Inflammatory macrophage treated with lipopolysaccharide for 1 hour (primary cell): Measurements from ENCODE around the gene CDHR3.
A peak's percentile ranks its signal among the peaks of the same experiment; 100 is the strongest.
"Not testable (repeated sequence)": the region's sequence is repeated elsewhere in the genome, so short reads cannot be mapped to it uniquely, and the experiment has no call there.

ENCODE experiments used
- DNase-seq, 2 donors: peaks; one replicate each; pipeline ENCODE4 v3.0.0-alpha.2; 2020 to 2022

CDHR3 gene, protein sequence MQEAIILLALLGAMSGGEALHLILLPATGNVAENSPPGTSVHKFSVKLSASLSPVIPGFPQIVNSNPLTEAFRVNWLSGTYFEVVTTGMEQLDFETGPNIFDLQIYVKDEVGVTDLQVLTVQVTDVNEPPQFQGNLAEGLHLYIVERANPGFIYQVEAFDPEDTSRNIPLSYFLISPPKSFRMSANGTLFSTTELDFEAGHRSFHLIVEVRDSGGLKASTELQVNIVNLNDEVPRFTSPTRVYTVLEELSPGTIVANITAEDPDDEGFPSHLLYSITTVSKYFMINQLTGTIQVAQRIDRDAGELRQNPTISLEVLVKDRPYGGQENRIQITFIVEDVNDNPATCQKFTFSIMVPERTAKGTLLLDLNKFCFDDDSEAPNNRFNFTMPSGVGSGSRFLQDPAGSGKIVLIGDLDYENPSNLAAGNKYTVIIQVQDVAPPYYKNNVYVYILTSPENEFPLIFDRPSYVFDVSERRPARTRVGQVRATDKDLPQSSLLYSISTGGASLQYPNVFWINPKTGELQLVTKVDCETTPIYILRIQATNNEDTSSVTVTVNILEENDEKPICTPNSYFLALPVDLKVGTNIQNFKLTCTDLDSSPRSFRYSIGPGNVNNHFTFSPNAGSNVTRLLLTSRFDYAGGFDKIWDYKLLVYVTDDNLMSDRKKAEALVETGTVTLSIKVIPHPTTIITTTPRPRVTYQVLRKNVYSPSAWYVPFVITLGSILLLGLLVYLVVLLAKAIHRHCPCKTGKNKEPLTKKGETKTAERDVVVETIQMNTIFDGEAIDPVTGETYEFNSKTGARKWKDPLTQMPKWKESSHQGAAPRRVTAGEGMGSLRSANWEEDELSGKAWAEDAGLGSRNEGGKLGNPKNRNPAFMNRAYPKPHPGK

GRCh38 chr7:105963038-105963667, at the start of gene CDHR3:
Gene CDHR3 (plus strand): TSS chr7:105963264. CDS start chr7:105963319, 55 bp downstream.
- no peak for DNase-seq

DNA sequence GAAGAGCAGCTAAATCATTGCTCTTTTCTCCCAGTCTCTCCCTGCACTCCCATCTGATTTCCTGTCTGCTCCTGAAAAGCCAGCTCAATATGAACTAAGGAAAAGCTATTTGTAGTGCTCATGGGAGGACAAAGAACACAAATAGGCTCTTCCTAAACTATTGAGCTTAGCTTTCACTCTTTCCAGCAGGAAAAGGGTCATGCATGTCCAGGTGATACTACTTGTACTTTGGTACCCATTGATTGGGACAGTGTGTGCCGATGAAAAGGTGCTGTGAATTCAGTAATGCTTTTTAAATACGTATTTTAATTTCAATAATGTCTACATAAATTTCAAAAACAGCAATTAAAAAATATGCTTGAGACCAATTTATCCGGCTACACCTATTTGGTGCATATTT, 49.1 kb upstream of the CDHR3 start:
- DNase-seq: no peak

DNA sequence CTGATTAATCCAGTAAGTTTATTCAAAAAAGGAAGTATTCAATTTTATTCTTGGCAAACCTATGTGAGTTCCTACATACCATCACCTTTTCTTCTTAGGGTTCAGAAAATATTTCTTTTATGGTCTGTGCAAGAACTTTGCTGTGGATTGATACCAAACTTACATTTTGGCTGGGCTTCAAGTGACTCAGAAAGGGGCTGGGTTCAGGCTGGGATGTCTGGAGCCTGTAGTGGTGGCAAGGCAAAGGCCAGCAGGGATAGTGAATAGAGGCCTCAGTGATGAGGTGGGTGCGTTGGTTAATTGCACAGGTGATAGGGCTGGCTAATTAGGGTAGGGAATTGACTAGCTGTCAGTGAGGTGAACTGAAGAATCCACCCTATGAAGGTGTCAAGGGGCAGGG, 46.5 kb upstream of the CDHR3 start:
- DNase-seq: no peak

DNA sequence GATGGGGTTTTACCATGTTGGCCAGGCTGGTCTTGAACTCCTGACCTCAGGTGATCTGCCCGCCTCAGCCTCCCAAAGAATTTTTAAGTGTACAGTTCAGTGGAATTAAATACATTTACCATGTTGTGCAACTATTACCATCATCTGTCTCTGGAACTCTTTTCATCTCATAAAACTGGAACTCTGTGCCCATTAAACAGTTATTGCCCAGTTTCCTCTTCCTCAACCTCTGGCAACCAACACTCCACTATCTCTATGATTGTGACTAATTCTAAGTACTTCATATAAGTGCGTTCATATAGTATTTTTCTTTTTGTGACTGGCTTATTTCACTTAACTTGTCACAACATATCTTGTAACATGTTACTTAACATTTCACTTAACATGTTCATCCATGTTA, 45.4 kb upstream of the CDHR3 start:
- no peak for DNase-seq

- no peak for DNase-seq
Measured at GRCh38 chr7:105920766-105921165, 42.3 kb upstream of the CDHR3 start.

GRCh38 chr7:105924945-105925344, 38.1 kb upstream of the CDHR3 start:
- no peak for DNase-seq

DNA sequence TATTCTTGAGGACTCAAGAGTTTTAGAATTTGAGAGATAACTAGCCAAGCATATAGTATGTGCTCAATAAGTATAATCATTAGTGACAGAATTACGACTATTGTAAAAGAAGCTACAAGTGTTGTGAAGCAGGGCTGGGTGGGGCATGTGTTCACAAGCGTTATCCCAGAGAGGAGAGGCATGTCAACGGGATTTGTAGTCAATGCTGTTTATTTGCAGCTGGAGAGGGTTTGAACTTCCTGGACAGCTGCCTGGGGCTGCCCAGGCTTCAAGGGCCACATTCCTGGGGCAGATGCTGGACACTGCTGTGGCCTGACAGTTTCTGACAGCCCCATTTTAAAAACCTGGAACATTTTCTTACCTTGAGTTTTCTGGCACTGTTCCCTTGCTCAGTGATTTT, 36.9 kb upstream of the CDHR3 start:
- DNase-seq: no peak

DNA sequence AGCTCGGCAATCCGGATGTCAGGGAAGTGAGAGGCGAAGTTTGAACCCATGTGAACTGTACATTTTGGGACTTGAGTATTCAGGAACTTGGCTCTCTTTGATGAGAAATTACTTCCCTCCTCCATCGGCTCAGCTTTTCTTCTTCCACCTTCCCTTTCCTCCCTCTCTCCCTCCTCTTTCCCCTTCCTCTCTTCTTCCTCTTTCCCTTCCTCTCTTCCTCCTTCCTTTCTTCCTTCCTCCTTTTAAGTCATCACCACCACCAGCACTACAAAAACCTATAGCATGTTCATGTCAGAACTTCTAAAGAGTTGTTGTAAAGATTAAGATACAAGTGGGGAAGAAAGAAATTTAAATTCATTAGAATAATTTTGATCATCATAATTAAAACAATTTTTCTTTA, 31.9 kb upstream of the CDHR3 start:
- DNase-seq: no peak

GRCh38 chr7:105932835-105933477, 30.1 kb upstream of the CDHR3 start:
- DNase-seq: peak; percentile 2 to 4

DNA sequence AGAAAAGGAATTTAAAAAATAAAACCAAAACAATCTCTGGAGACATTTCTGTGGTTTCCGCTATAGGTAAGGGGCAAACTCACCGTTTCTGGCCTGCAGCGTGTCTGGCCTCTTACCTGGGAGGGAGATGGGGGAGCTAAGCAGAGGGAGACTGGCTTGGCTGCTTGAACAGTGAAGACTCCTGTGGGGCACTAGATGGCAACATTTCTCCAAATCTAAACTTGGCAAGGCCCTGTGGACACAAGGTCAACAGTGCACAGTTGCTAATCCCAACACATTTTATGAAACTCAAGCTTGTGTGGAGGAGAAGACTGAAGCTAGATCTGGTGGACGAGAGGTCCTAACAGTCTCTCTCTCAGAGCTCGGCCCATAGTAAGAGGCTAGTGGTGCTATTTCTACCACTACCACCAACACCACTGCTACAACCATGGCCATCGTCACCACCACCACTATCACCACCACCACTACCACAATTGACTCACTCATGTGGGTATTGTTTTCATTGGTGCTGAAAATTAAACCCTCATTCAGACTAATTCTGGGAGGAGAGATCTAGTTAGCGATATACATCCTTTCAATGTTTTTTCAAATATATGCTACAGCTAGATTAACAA, 28.4 kb upstream of the CDHR3 start:
- peak in 1 of 2 donors; percentile 7 for DNase-seq

DNA sequence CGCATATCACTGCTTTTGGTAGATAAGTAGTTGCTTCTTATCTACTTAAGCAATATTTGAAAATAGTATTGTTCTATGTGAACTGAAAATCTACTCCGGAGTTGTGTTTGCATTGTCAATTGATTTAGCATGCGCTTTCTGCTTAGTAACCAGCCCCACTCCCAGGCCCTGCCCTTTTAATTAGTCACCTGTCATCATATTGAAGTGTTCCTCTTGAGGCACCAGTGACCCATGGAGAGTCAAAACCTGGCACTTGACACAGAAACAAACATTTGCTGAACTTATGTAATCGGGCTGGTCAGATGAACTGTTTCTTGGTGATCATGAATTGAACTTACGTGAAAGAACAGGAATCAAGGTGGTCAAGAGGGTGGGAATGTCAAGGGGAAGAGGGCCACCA, 27.8 kb upstream of the CDHR3 start:
- DNase-seq: no peak

DNA sequence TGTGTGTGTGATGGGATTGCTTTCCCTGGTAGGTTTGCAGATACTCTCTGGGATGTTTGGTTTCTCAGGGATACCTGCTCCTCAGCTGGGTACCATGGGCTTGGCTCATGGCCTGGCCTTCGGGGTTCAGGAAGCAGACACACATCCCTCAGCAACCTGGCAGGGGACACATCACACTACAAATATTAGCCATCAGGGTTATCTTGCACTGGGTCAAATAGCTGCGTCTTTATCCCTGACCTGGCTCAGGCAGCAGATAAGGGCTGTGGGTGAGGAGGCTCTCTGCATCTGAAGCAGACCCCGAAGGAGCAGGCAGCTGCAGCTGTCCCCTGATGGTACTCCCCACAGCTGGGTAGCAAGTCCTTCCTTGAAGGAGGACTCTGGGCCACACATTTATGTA, 25.7 kb upstream of the CDHR3 start:
- no peak for DNase-seq

DNA sequence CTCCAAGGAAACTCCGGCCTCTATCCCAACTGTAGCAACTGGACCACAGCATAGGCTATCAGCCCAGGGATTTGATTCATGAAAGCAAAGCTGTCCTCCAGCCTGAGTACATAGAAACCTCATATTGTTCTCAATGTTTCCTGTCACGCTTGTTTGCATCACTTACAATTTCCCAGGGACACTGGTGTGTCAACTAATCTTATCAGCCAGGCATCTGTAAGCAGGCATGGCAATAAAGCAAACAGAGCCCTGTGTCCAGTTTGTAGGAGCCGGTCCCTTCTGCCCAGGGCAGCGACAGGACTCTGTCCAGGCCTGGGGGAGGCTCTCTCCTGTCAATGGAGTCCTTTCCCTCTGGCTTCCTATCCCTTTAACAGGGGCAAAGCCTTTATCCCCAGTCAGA, 23.0 kb upstream of the CDHR3 start:
- DNase-seq: no peak

DNA sequence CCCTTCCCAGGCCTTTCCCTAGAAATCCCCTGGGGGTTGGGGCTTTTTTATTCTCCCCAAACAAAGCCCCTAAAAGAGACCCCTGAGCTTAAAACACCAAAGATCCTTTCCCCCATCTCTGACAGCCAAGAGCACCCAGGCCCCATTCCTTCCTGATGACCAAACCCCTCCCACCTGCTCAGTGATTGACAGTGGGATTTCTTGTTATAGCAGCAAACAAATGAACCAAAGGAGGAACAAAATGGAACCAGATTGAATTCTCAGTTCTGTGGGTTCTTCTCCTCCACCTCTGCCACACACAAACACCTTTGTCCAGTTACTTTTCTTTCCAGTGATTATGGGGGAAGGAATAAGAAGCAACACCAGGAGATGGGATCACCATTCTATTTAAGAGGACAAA, 21.5 kb upstream of the CDHR3 start:
- no peak for DNase-seq

GRCh38 chr7:105943486-105943885, 19.6 kb upstream of the CDHR3 start:
- DNase-seq: no peak

- no peak for DNase-seq
Measured at GRCh38 chr7:105945848-105946247, 17.2 kb upstream of the CDHR3 start.

DNA sequence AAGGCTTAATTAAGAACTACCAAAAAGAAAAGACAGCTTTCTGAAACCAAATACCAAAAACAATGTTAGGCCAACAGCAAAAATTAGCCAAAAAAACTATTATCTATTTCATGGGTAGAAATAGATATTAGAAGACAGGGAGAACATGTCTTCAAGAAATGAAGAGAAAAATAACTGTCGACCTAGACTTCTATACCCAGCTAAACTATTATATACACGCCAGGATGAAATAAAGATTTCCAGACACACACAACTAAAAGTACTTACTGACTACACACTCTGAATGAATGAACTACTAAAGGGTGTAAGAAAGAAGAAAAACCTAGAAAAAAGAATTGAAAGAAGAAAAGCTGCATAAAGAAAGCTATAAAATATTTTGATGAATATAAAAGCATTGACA, 11.5 kb upstream of the CDHR3 start:
- no peak for DNase-seq

GRCh38 chr7:105952917-105953595, 10.0 kb upstream of the CDHR3 start:
- DNase-seq: no peak

GRCh38 chr7:105954711-105955110, 8.4 kb upstream of the CDHR3 start:
- no peak for DNase-seq

DNA sequence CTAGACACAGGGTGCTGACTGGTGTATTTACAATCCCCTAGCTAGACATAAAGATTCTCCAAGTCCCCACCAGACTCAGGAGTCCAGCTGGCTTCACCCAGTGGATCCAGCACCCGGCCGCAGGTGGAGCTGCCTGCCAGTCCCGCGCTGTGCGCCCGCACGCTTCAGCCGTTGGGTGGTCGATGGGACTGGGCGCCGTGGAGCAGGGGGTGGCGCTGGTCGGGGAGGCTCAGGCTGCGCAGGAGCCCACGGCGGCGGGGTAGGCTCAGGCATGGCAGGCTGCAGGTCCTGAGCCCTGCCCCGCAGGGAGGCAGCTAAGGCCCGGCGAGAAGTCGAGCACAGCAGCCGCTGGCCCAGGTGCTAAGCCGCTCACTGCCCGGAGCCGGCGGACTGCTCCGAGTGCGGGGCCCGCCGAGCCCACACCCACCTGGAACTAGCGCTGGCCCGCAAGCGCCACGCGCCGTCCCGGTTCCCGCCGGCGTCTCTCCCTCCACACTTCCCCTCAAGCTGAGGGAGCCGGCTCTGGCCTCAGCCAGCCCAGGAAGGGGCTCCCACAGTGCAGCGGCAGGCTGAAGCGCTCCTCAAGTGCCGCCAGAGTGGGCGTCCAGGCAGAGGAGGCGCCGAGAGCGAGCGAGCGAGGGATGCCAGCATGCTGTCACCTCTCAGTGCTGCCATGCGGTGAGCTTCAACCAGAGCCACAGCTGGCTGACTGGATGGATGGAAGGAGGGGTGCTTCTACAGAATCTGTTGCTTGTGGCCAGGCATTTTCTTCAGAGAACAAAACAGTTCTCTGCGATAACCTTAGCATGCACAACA, 7.2 kb upstream of the CDHR3 start:
- not testable (repeated sequence) for DNase-seq

DNA sequence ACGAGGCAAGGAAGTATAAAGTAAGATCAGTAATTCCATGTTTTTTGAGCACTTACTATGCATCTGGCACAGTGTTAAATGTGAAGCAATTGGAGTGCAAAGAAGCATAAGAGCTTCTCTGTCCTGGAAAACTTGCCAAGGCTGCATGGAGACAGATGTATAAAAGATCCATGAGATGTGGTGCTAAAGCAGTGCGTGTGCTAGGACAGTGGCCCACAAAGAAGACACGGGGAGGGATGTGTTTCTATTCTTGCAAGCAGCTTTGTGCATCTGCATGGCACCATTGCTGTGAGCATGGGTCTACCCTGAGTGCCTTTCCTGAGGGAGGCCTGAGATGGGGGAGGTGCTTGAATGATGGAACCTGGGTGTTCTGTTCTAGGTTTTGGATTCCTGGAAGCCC, 5.1 kb upstream of the CDHR3 start:
- no peak for DNase-seq
